ENCODE measurements around the gene TK2.

TK2 gene

DNA sequence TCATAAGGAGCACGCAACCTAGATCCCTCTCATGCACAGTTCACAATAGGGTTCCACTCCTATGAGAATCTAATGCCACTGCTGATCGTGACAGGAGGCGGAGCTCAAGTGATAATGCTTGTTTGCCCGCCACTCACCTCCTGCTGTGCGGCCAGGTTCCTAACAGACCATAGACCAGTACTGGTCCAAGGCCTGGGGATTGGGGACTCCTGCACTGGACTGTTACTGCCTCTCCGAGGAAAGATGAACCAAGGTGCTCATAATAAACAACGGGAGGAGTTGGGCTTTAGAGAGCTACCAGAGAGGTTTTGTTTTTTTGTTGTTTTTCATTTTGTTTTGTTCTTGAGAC is 58.2 kb downstream of the TK2 start:
- DNase-seq (ENCODE audit: low read depth, low spot score) = no peak
- H3K4me3 ChIP-seq (ENCODE audit: low read depth, low read length) = no peak overlapping the region
- CTCF ChIA-PET = interaction anchor here (0.7 to 2.2 kb wide), 5 partner anchors 9 to 148 kb away, joined by 3 to 8 read pairs (median 3); no protein-coding TSS in a partner anchor
- POLR2A ChIA-PET = no interaction called here
- TF ChIP-seq, protein P1, sequence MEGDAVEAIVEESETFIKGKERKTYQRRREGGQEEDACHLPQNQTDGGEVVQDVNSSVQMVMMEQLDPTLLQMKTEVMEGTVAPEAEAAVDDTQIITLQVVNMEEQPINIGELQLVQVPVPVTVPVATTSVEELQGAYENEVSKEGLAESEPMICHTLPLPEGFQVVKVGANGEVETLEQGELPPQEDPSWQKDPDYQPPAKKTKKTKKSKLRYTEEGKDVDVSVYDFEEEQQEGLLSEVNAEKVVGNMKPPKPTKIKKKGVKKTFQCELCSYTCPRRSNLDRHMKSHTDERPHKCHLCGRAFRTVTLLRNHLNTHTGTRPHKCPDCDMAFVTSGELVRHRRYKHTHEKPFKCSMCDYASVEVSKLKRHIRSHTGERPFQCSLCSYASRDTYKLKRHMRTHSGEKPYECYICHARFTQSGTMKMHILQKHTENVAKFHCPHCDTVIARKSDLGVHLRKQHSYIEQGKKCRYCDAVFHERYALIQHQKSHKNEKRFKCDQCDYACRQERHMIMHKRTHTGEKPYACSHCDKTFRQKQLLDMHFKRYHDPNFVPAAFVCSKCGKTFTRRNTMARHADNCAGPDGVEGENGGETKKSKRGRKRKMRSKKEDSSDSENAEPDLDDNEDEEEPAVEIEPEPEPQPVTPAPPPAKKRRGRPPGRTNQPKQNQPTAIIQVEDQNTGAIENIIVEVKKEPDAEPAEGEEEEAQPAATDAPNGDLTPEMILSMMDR (IDR thresholded peaks at IDR 0.05; ENCODE audit: insufficient read depth, low read length, missing control alignments) = no peak

DNA sequence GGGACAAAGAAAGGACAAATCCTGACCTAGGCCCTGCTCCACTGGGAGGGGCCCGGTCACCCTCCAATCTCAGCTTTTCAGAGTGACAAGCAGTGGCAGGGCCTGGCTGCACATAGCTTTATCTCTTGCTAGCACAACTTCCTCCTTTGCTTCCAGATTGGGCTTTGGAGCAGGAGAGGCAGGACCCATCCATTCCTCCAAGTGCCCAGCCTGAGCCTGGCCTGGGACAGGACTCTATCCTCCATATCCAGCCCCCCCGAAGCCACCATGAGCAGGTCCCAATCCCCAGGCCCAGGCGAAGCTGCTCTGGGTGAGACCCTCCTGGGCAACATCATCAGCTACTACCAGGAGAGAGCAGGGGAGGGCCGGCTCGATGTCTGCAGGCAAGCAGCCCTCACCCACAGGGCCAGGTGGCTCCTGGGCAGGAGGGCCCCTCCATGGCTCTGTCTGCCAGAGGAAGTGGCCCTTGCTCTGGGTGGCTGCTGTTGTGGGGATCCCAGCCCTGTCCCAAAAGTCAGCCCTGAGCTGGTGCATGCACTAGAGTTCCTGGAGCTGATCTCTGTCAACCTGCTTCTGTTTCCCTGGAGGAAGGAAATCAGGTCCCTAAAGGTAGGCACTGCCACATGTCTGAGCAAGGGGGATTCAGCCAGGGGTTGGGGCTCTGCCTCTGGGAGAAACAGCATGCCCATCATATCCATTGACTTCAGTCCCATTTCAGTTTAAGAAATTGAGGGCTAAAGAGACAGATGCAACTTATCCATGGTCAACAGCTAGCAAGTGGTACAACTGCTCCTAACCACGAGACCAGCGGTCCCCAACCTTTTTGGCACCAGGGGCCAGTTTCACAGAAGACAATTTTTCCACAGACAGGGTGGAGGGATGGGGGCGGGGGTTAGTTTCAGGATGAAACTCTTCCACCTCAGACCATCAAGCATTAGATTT is 58.9 kb downstream of the TK2 start:
- H3K4me3 ChIP-seq (ENCODE audit: low read depth, low read length) = no peak overlapping the region
- no peak for DNase-seq (ENCODE audit: low read depth, low spot score)
- CTCF ChIA-PET = interaction anchor here (1.2 to 2.2 kb wide), 4 partner anchors 9 to 84 kb away, joined by 3 to 8 read pairs (median 3); no protein-coding TSS in a partner anchor
- TF ChIP-seq, protein P1 (IDR thresholded peaks at IDR 0.05; ENCODE audit: insufficient read depth, low read length, missing control alignments) = no peak
- POLR2A ChIA-PET = no interaction called here

DNA sequence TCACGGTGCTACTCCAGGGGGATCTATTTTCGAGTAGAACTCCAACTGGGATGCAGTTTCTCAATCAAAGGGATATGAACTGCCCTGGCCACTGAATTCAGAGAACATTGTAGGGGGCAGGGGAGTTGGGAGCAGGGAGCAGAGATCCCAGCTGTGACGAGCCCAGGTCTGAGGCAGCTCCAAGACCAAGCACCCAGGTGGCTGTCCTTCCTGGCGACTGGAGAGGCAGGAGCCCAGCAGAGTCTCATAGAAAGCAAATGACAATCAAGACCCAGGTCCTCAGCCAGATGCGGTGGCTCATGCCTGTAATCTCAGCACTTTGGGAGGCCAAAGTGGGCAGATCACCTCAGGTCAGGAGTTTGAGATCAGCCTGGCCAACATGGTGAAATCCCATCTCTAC is 60.1 kb downstream of the TK2 start:
- TF ChIP-seq, protein P1 (IDR thresholded peaks at IDR 0.05; ENCODE audit: insufficient read depth, low read length, missing control alignments) = no peak
- DNase-seq (ENCODE audit: low read depth, low spot score) = no peak
- POLR2A ChIA-PET = no interaction called here
- CTCF ChIA-PET = interaction anchor here (1.5 kb wide), 1 partner anchor 83 kb away, joined by 4 read pairs; no protein-coding TSS in a partner anchor
- H3K4me3 ChIP-seq (ENCODE audit: low read depth, low read length) = no peak overlapping the region

DNA sequence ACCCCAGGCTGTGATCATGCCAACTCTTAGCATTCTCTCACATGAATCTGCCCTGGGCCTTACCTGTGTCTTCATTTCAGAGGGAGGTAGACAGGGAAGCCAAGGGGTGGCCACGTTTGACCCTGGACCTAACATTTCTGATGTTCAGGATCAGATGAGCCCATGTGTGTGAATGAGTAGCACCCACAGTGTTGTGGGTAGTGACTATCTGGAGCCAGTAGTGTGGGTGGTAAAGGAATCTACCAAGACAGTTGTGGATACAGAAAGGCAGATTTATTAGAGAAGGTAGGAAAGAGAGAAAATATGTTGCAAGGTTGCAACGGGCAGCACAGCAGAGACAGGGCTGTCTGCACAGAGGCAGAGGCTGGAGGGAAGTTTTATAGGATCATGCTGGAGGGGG is 60.5 kb downstream of the TK2 start:
- TF ChIP-seq, protein P1 (IDR thresholded peaks at IDR 0.05; ENCODE audit: insufficient read depth, low read length, missing control alignments) = no peak
- DNase-seq (ENCODE audit: low read depth, low spot score) = no peak
- H3K4me3 ChIP-seq (ENCODE audit: low read depth, low read length) = no peak overlapping the region
- CTCF ChIA-PET = interaction anchor here (0.6 to 1.5 kb wide), 2 partner anchors 83 to 105 kb away, joined by 3 to 4 read pairs; no protein-coding TSS in a partner anchor
- POLR2A ChIA-PET = no interaction called here

DNA sequence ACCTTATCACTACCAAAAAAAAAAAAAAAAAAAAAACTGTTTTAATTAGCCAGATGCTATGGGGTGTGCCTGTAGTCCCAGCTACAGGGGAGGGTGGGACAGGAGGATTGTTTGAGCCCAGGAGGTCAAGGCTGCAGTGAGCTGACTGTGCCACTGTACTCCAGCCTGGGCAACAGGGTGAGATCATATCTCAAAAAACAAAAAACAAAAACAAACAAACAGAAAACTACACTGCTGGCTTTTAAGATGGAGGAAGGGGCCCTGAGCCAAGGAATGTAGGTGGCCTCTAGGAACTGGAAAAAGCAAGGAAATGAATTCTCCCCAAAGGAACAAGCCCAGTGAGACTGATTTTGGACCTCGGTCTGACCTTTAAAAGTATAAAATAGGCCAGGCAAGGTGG is 61.4 kb downstream of the TK2 start:
- TF ChIP-seq, protein P1 (IDR thresholded peaks at IDR 0.05; ENCODE audit: insufficient read depth, low read length, missing control alignments) = no peak
- CTCF ChIA-PET = interaction anchor here (1.4 to 1.5 kb wide), 2 partner anchors 27 to 82 kb away, joined by 3 to 4 read pairs; no protein-coding TSS in a partner anchor
- POLR2A ChIA-PET = no interaction called here

DNA sequence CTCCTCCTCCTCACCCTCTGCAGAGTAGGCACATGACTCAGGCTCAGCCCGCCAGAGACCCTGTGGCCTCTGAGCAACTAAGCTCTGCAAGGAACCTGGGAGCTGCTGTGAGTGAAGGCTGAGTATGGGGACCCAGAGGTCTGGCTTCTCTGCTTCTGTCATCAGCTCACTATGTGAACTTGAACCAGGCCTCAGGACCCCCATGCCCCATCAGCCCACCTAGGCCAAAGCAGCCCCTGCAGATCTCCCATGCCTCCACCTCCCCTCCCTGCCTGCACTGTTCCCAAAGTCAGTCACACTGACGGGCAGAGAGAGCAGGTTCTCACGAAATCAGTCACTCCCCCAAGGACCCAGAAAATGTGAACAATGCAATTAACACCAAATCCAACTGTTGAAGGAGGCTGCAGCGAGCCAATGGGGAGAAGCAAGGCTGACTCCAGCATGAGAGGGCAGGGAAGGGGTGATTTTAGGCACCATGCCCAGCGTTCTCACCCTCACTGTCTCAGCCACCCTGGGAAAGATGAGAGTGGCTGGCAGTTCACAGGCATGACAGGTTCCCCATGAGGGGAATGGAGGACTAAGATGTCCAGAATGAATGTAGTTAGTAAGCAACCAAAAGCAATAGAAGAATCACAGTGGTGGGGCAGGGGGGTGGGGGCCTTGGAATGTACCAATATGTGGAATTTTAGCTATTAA is 62.2 kb downstream of the TK2 start:
- ChIA-PET POLR2A (no interaction called here), CTCF (interaction anchor here (0.8 to 2.2 kb wide), 13 partner anchors 10 to 171 kb away, joined by 3 to 14 read pairs (median 3); no protein-coding TSS in a partner anchor)

More for the DNA sequence above, 61.4 kb downstream of the TK2 start:
- H3K4me3 ChIP-seq (ENCODE audit: low read depth, low read length) = no peak overlapping the region
- no peak for DNase-seq (ENCODE audit: low read depth, low spot score)

More for the DNA sequence above, 62.2 kb downstream of the TK2 start:
- DNase-seq (ENCODE audit: low read depth, low spot score) = no peak
- TF ChIP-seq, protein P1 (IDR thresholded peaks at IDR 0.05; ENCODE audit: insufficient read depth, low read length, missing control alignments) = no peak
- no peak overlapping the region for H3K4me3 ChIP-seq (ENCODE audit: low read depth, low read length)

All from AG04449 (cell line).